Duodenal mucosa (tissue), 2 donors: ENCODE measurements around the gene PPP5C.
"Not testable (repeated sequence)": the region's sequence is repeated elsewhere in the genome, so short reads cannot be mapped to it uniquely, and the experiment has no call there.

Experiments
- H3K27ac ChIP-seq: one replicate; pipeline ENCODE4 v1.7.0; 2013; ENCODE audit warnings: low read depth, low read length
- H3K27me3 ChIP-seq, 2 donors: one replicate each; pipeline ENCODE4 v1.7.0; 2013; ENCODE audit warnings: low read length in 2 of 2, control low read depth in 1 of 2; ENCODE audit not compliant: insufficient read depth in 2 of 2, control insufficient read depth in 1 of 2
- H3K36me3 ChIP-seq, 2 donors: one replicate each; pipeline ENCODE4 v1.7.0; 2013; ENCODE audit warnings: low read length in 2 of 2, control low read depth in 1 of 2; ENCODE audit not compliant: insufficient read depth in 2 of 2, control insufficient read depth in 1 of 2
- H3K4me1 ChIP-seq, 2 donors: one replicate each; pipeline ENCODE4 v1.7.0; 2013; ENCODE audit warnings: low read length in 2 of 2, control low read depth in 1 of 2; ENCODE audit not compliant: insufficient read depth in 2 of 2, control insufficient read depth in 1 of 2
- H3K4me3 ChIP-seq, 2 donors: one replicate each; pipeline ENCODE4 v1.7.0; 2013; ENCODE audit warnings: low read length in 2 of 2, low read depth in 1 of 2
- H3K9ac ChIP-seq, 2 donors: one replicate each; pipeline ENCODE4 v1.7.0; 2013; ENCODE audit warnings: low read length in 2 of 2, low read depth in 1 of 2
- H3K9me3 ChIP-seq, 2 donors: one replicate each; pipeline ENCODE4 v1.7.0; 2013; ENCODE audit warnings: low read length in 2 of 2, control low read depth in 1 of 2; ENCODE audit not compliant: control insufficient read depth in 1 of 2

The PPP5C gene

DNA sequence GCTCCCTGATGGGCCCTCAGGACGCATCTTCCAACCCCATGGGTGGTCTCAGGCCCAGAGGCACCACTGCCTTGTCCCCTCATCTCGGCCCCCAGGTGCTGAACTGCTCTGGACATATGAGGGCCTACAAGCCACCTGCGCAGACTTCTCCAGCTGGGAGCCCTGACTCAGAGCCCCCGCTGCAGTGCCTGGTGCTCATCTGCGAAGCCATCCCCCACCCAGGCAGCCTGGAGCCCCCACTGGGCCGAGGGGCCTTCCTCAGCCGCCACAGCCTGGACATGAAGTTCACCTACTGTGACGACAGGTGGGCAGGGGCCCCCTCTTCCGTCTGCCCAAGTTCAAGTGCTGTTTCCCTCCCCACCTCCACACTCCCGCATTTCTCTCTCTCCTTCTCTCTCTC lies 37.8 kb upstream of the PPP5C start:
- Histone ChIP-seq H3K36me3 (no peaks in the 10 kb centered on the region), H3K9me3 (peaks cover 0 to 7% of the 10 kb centered on the region in 2 donors), H3K27ac (no peak overlapping the region), H3K27me3 (no peaks in the 10 kb centered on the region), H3K4me3 (no peak overlapping the region), H3K9ac (no peak overlapping the region), H3K4me1 (no peaks in the 10 kb centered on the region)

DNA sequence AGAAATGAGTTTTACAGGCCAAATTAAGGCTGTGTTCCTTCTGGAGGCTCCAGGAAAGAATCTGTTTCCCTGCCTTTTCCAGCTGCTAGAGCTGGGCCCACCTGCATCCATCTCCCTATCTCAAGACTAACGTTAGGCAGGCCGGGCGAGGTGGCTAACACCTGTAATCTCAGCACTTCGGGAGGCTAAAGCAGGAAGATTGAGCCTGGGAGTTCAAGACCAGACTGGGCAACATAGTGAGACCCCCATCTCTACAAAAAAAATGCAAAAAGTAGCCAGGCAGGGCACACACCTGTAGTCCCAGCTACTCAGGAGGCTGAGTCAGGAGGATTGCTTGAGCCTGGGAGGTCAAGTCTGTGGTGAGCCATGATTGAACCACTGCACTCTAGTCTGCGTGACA lies 35.4 kb upstream of the PPP5C start:
- Histone ChIP-seq H3K9ac (no peak overlapping the region), H3K27ac (no peak overlapping the region), H3K4me1 (no peaks in the 10 kb centered on the region), H3K27me3 (no peaks in the 10 kb centered on the region), H3K9me3 (peaks cover 0 to 5% of the 10 kb centered on the region in 2 donors), H3K4me3 (no peak overlapping the region), H3K36me3 (no peaks in the 10 kb centered on the region)

DNA sequence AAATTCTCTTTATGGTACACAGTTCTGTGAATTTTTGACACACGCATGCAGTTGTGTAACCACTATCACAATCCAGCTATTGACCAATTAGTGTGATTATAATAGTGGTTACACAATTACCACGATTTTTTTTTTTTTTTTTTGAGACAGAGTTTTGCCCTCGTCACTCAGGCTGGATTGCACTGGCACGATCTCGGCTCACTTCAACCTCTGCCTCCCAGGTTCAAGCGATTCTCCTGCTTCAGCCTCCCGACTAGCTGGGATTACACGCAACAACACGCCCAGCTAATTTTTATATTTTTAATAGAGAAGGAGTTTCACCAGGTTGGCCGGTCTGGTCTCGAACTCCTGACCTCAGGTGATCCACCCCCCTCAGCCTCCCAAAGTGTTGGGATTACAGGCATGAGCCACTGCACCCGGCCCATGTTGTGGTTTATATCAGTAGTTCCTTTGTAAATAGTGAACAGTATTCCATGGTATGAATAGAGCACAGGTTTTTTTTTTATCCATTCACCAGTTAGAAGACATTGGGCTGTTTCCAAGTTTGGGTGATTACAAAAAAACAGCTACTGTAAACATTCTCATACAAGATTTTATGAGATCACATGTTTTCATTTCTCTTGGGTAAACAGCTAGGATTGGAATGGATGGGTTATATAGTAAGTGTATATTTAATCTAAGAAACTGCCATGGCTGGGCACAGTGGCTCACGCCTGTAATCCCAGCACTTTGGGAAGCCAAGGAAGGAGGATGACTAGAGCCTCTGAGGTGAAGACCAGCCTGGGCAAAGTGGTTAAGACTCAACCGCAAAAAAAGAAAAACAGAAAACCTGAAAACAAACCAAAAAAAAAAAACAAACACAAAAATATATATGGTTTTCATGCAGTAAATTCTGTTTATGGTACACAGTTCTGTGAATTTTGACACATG lies 33.1 kb upstream of the PPP5C start:
- H3K4me3 ChIP-seq, H3K9ac ChIP-seq, H3K9me3 ChIP-seq, H3K27me3 ChIP-seq, H3K27ac ChIP-seq, H3K36me3 ChIP-seq, H3K4me1 ChIP-seq: not testable (repeated sequence)

DNA sequence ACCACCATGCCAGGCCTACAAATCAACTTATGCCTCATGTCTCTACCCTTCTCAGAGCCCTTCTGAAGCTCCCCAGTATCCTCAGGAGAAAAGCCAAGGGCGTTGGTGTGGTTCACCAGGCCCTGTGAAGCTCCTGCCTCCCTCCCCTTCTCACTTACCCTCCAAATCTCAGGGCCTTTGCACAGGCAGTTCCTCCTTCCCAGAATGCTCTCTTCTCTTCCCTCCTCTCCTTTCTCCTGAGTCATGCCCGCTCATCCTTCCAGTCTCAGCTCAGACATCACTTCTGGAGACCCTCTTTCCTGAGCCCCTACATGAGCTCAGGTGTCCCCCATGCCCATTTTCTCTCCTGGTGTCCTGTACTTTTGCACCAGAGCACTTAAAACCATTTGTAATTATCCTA lies 29.5 kb upstream of the PPP5C start:
- no peaks in the 10 kb centered on the region for H3K36me3 ChIP-seq
- H3K9ac ChIP-seq = no peak overlapping the region
- H3K9me3 ChIP-seq = no peaks in the 10 kb centered on the region
- H3K4me3 ChIP-seq = no peak overlapping the region
- no peaks in the 10 kb centered on the region for H3K4me1 ChIP-seq
- H3K27ac ChIP-seq = no peak overlapping the region
- no peaks in the 10 kb centered on the region for H3K27me3 ChIP-seq

DNA sequence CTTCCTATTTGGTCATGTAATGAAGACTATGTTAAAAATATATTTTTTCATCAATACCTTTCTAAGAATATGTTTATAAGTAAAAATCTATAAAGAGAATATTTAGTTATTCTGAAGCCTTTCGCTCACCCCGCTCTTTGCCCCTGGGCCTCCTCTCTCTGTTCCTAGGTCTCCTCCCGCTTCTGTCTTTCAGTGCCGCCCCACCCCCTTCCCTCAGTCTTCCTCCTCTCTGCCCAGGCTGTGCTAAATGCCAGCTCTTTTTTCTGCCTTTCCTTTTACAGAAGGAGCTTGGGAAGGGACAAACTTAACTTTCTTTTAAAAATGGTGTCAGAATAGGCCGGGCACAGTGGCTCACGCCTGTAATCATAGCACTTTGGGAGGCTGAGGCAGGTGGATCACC lies 27.3 kb upstream of the PPP5C start:
- Histone ChIP-seq H3K27ac (no peak overlapping the region), H3K4me1 (no peaks in the 10 kb centered on the region), H3K9me3 (no peaks in the 10 kb centered on the region), H3K27me3 (no peaks in the 10 kb centered on the region), H3K4me3 (no peak overlapping the region), H3K36me3 (no peaks in the 10 kb centered on the region), H3K9ac (no peak overlapping the region)

DNA sequence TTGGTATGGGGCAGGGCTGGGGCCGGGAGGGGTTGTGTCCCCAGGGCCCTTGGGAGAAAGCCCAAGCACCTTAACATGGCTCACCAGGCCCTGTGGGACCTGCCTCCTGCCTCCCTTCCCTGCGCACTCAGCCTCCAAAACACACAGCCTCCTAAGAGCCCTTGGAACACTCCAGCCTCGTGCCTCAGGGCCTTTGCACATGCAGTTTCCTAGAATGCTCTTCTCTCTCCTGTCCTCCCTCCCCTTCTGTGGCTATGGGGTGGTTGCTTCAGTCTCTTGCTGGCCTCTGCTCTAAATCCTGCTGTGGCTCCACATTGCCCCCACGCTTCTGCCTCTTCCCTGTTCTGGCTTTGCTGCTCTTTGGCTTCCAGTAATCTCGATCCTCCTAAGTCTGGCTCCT lies 26.3 kb upstream of the PPP5C start:
- H3K4me1 ChIP-seq = no peaks in the 10 kb centered on the region
- H3K36me3 ChIP-seq = no peaks in the 10 kb centered on the region
- H3K27ac ChIP-seq = no peak overlapping the region
- H3K4me3 ChIP-seq = no peak overlapping the region
- no peaks in the 10 kb centered on the region for H3K27me3 ChIP-seq
- H3K9ac ChIP-seq = no peak overlapping the region
- H3K9me3 ChIP-seq = no peaks in the 10 kb centered on the region

DNA sequence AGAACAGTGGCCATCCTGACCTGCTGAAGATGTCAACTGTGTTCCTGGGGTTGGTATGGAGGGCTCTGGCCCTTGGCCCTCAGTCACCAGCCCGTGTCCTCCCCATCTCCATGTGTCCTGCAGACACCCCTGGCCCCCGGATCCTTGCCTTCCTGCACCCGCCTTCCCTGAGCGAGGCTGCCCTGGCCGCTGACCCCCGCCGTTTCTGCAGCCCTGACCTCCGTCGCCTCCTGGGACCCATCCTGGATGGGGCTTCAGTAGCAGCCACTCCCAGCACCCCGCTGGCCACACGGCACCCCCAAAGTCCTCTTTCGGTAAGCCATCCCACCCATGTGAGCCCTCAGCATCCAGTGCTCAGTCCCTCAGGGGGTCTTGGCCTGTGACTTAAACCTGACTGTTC lies 25.2 kb upstream of the PPP5C start:
- Histone ChIP-seq H3K27ac (no peak overlapping the region), H3K36me3 (peaks cover 0 to 6% of the 10 kb centered on the region in 2 donors), H3K27me3 (no peaks in the 10 kb centered on the region), H3K4me3 (no peak overlapping the region), H3K9me3 (peaks cover 9% of the 10 kb centered on the region in 2 donors), H3K4me1 (no peaks in the 10 kb centered on the region), H3K9ac (no peak overlapping the region)

DNA sequence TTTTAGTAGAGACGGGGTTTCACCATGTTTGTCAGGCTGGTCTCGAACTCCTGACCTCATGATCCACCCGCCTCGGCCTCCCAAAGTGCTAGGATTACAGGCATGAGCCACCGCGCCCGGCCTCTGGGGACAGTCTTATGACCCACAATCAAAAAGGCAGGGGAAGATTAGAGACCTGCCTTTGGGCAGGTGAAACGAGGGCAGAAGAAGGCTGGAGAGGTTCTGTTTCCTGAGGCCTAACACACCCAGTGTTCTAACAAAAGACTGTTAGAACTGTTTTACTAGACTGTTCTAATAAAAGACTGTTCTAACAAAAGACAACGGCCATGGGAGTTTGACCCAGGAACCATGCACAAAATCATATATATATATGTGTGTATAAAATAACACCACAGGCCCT lies 23.7 kb upstream of the PPP5C start:
- not testable (repeated sequence) for H3K4me1 ChIP-seq, H3K27ac ChIP-seq, H3K36me3 ChIP-seq, H3K4me3 ChIP-seq, H3K27me3 ChIP-seq, H3K9ac ChIP-seq
- peaks cover 18 to 19% of the 10 kb centered on the region in 2 donors for H3K9me3 ChIP-seq

DNA sequence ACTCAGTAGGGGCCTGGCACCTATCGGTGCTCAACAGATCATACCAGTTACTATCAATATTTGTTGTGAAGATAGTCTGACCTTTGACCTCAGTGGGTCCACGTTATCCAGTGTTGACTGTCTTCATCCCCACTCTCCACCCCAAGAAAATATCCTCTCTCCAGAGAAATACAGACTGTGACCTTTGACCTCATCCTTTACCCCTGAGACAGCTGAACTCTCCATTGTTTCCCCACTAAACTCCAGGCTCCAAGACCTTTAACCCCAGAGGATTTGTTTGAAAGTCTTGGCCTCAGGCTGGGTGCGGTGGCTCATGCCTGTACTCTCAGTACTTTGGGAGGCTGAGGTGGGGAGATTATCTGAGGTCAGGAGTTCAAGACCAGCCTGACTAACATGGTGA lies 22.6 kb upstream of the PPP5C start:
- peaks cover 0 to 6% of the 10 kb centered on the region in 2 donors for H3K36me3 ChIP-seq

DNA sequence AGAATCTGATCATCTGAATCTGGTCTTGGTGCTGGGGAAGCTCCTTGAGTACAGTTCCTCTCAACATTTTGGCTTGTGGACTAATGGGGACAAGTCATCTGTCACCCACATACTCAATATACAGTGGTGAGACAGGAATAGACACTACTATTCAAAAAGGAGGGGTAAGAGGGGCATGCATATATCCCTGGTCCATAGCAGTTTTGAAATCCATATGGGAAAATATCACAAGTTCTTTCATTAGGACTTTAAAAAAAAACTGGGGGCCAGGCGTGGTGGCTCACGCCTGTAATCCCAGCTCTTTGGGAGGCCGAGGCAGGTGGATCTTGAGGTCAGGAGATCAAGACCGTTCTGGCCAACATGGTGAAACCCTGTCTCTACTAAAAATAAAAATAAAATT lies 20.3 kb upstream of the PPP5C start:
- H3K9me3 ChIP-seq = peaks cover 19 to 27% of the 10 kb centered on the region in 2 donors
- H3K36me3 ChIP-seq = peaks cover 0 to 6% of the 10 kb centered on the region in 2 donors
- H3K27me3 ChIP-seq = no peaks in the 10 kb centered on the region
- H3K9ac ChIP-seq = no peak overlapping the region
- no peaks in the 10 kb centered on the region for H3K4me1 ChIP-seq
- no peak overlapping the region for H3K4me3 ChIP-seq
- no peak overlapping the region for H3K27ac ChIP-seq

More for the DNA sequence above, 22.6 kb upstream of the PPP5C start:
- Histone ChIP-seq H3K4me3 (no peak overlapping the region), H3K27ac (no peak overlapping the region), H3K9ac (no peak overlapping the region), H3K4me1 (no peaks in the 10 kb centered on the region), H3K27me3 (no peaks in the 10 kb centered on the region), H3K9me3 (peaks cover 19 to 27% of the 10 kb centered on the region in 2 donors)
